HepG2 (cell line): ENCODE results near the gene LDLR. TPM values are rescaled to one million over a fixed set of nuclear protein-coding genes. Genes with fewer than 3 reads are reported as not detected.

ENCODE experiments used
- CHD4 ChIP-seq: fragments of 200-600 bp; sonication (generic); IDR thresholded peaks from 2 replicates; pipeline ENCODE4 v1.7.0; 2017; ENCODE audit warnings: mild to moderate bottlenecking, low read length, borderline replicate concordance
- HOXA7 ChIP-seq: sonication (generic); formaldehyde crosslinking; IDR thresholded peaks from 2 replicates; pipeline ENCODE4 v1.8.1; 2022; ENCODE audit warnings: mild to moderate bottlenecking, missing genetic modification reagents, moderate library complexity
- JUND ChIP-seq: sonication (generic); formaldehyde crosslinking; IDR thresholded peaks from 2 replicates; pipeline ENCODE4 v1.8.0; 2022; ENCODE audit warnings: mild to moderate bottlenecking, missing genetic modification reagents
- KAT7 ChIP-seq: IDR thresholded peaks from 2 replicates; pipeline ENCODE4 v1.6.1; 2018; ENCODE audit warnings: borderline replicate concordance, missing compliant biosample characterization
- MTF2 ChIP-seq: sonication (generic); formaldehyde crosslinking; IDR thresholded peaks from 2 replicates; pipeline ENCODE4 v1.5.0; 2020; ENCODE audit warnings: missing genetic modification reagents, borderline replicate concordance
- NBN ChIP-seq: fragments of 450-650 bp; conservative IDR thresholded peaks from 2 replicates; pipeline ENCODE4 v1.6.1; 2017
- ONECUT2 ChIP-seq: sonication (generic); formaldehyde crosslinking; IDR thresholded peaks from 2 replicates; pipeline ENCODE4 v1.4.0; 2020; ENCODE audit warnings: missing genetic modification reagents
- PHF5A ChIP-seq: IDR thresholded peaks from one replicate; pipeline ENCODE4 v1.6.1; 2018; ENCODE audit warnings: low read depth, missing genetic modification reagents; ENCODE audit not compliant: unreplicated experiment
- ZFP1 ChIP-seq: IDR thresholded peaks from 2 replicates; pipeline ENCODE4 v1.6.1; 2016
- ZNF557 ChIP-seq: sonication (generic); formaldehyde crosslinking; IDR thresholded peaks from 2 replicates; pipeline ENCODE4 v1.4.0; 2020; ENCODE audit warnings: missing genetic modification reagents
- polyA plus RNA-seq, 8 experiments: library from polyadenylated mRNA; depleted of rRNA in 3 of 8; stranded (reverse) in 7 of 8; unstranded in 1 of 8; fragments of >200 nt; fragmentation: Illumina TruSeq in 4 of 8; extraction: Trizol in 4 of 8; gene quantifications; 2 replicates each; pipeline versions ENCODE4 v1.2.1 to v1.2.3, GENCODE V29; 2011 to 2016; ENCODE audit warnings: low read depth in 4 of 8, missing spikeins in 1 of 8, mixed read lengths in 1 of 8; ENCODE audit not compliant: insufficient read depth in 1 of 8
- total RNA-seq, 5 experiments: library from RNA; depleted of rRNA; stranded (reverse); fragments of >200 nt; fragmentation: Illumina TruSeq; extraction: Trizol; gene quantifications; 2 replicates each; pipeline ENCODE4 v1.2.3, GENCODE V29; 2016; ENCODE audit warnings: low read depth in 1 of 5
- TF ChIP-seq, protein P1 (sequence below): sonication (generic); formaldehyde crosslinking; IDR thresholded peaks from 2 replicates; pipeline ENCODE4 v1.4.0; 2020; ENCODE audit warnings: missing genetic modification reagents
- TF ChIP-seq, protein P2 (sequence below): sonication (generic); formaldehyde crosslinking; IDR thresholded peaks from 2 replicates; pipeline ENCODE4 v1.4.0; 2020; ENCODE audit warnings: missing genetic modification reagents
- TF ChIP-seq, protein P3 (sequence below): sonication (generic); formaldehyde crosslinking; IDR thresholded peaks from 2 replicates; pipeline ENCODE4 v1.4.0; 2020; ENCODE audit warnings: missing genetic modification reagents, mild to moderate bottlenecking, borderline replicate concordance
- TF ChIP-seq, protein P4 (sequence below): sonication (generic); formaldehyde crosslinking; IDR thresholded peaks from 2 replicates; pipeline ENCODE4 v1.4.0; 2020; ENCODE audit warnings: missing genetic modification reagents; ENCODE audit errors: not compliant biosample characterization
- TF ChIP-seq, protein P5 (sequence below): sonication (generic); formaldehyde crosslinking; IDR thresholded peaks from 2 replicates; pipeline ENCODE4 v1.4.0; 2020; ENCODE audit warnings: missing genetic modification reagents, mild to moderate bottlenecking, borderline replicate concordance
- TF ChIP-seq, protein P6 (sequence below): sonication (generic); formaldehyde crosslinking; IDR thresholded peaks from 2 replicates; pipeline ENCODE4 v1.5.0; 2020; ENCODE audit warnings: mild to moderate bottlenecking, missing genetic modification reagents

The LDLR gene
- total and polyA plus RNA-seq, 2 of the 13 experiments (the other 11 are each of a cell fraction or from before 2014, with no cell fraction given) = 51.6 to 92.5 TPM

DNA sequence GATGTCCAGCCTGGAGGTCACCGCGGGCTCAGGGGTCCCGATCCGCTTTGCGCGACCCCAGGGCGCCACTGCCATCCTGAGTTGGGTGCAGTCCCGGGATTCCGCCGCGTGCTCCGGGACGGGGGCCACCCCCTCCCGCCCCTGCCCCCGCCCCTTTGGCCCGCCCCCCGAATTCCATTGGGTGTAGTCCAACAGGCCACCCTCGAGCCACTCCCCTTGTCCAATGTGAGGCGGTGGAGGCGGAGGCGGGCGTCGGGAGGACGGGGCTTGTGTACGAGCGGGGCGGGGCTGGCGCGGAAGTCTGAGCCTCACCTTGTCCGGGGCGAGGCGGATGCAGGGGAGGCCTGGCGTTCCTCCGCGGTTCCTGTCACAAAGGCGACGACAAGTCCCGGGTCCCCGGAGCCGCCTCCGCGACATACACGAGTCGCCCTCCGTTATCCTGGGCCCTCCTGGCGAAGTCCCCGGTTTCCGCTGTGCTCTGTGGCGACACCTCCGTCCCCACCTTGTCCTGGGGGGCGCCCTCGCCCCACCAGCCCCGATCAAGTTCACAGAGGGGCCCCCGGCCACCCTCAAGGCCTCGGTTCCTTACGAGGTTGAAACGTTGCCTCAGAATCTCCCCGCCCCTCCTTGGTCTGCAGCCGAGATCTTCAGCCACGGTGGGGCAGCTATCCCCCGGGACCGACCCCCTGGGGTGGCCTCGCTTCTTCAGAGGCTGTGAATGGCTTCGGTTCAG, 1.2 kb downstream of the LDLR start (continued):
- TF ChIP-seq CHD4 (no peak), JUND (CRISPR knock-in tag) (no peak), NBN (no peak), ZNF557 (CRISPR knock-in tag) (no peak), ONECUT2 (CRISPR knock-in tag) (no peak), ZFP1 (CRISPR knock-in tag) (no peak), MTF2 (no peak), HOXA7 (CRISPR knock-in tag) (no peak), KAT7 (CRISPR knock-in tag) (no peak; the same call in 1 of the 2 replicates), PHF5A (CRISPR knock-in tag) (no peak)
- TF ChIP-seq, protein P1, sequence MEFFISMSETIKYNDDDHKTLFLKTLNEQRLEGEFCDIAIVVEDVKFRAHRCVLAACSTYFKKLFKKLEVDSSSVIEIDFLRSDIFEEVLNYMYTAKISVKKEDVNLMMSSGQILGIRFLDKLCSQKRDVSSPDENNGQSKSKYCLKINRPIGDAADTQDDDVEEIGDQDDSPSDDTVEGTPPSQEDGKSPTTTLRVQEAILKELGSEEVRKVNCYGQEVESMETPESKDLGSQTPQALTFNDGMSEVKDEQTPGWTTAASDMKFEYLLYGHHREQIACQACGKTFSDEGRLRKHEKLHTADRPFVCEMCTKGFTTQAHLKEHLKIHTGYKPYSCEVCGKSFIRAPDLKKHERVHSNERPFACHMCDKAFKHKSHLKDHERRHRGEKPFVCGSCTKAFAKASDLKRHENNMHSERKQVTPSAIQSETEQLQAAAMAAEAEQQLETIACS (CRISPR knock-in tag) = no peak
- TF ChIP-seq, protein P2, sequence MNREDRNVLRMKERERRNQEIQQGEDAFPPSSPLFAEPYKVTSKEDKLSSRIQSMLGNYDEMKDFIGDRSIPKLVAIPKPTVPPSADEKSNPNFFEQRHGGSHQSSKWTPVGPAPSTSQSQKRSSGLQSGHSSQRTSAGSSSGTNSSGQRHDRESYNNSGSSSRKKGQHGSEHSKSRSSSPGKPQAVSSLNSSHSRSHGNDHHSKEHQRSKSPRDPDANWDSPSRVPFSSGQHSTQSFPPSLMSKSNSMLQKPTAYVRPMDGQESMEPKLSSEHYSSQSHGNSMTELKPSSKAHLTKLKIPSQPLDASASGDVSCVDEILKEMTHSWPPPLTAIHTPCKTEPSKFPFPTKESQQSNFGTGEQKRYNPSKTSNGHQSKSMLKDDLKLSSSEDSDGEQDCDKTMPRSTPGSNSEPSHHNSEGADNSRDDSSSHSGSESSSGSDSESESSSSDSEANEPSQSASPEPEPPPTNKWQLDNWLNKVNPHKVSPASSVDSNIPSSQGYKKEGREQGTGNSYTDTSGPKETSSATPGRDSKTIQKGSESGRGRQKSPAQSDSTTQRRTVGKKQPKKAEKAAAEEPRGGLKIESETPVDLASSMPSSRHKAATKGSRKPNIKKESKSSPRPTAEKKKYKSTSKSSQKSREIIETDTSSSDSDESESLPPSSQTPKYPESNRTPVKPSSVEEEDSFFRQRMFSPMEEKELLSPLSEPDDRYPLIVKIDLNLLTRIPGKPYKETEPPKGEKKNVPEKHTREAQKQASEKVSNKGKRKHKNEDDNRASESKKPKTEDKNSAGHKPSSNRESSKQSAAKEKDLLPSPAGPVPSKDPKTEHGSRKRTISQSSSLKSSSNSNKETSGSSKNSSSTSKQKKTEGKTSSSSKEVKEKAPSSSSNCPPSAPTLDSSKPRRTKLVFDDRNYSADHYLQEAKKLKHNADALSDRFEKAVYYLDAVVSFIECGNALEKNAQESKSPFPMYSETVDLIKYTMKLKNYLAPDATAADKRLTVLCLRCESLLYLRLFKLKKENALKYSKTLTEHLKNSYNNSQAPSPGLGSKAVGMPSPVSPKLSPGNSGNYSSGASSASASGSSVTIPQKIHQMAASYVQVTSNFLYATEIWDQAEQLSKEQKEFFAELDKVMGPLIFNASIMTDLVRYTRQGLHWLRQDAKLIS (CRISPR knock-in tag) = peak; percentile 82
- TF ChIP-seq, protein P3, sequence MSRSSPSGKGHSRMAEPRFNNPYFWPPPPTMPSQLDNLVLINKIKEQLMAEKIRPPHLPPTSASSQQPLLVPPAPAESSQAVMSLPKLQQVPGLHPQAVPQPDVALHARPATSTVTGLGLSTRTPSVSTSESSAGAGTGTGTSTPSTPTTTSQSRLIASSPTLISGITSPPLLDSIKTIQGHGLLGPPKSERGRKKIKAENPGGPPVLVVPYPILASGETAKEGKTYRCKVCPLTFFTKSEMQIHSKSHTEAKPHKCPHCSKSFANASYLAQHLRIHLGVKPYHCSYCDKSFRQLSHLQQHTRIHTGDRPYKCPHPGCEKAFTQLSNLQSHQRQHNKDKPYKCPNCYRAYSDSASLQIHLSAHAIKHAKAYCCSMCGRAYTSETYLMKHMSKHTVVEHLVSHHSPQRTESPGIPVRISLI (CRISPR knock-in tag) = no peak
- TF ChIP-seq, protein P4, sequence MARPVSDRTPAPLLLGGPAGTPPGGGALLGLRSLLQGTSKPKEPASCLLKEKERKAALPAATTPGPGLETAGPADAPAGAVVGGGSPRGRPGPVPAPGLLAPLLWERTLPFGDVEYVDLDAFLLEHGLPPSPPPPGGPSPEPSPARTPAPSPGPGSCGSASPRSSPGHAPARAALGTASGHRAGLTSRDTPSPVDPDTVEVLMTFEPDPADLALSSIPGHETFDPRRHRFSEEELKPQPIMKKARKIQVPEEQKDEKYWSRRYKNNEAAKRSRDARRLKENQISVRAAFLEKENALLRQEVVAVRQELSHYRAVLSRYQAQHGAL = no peak
- TF ChIP-seq, protein P5, sequence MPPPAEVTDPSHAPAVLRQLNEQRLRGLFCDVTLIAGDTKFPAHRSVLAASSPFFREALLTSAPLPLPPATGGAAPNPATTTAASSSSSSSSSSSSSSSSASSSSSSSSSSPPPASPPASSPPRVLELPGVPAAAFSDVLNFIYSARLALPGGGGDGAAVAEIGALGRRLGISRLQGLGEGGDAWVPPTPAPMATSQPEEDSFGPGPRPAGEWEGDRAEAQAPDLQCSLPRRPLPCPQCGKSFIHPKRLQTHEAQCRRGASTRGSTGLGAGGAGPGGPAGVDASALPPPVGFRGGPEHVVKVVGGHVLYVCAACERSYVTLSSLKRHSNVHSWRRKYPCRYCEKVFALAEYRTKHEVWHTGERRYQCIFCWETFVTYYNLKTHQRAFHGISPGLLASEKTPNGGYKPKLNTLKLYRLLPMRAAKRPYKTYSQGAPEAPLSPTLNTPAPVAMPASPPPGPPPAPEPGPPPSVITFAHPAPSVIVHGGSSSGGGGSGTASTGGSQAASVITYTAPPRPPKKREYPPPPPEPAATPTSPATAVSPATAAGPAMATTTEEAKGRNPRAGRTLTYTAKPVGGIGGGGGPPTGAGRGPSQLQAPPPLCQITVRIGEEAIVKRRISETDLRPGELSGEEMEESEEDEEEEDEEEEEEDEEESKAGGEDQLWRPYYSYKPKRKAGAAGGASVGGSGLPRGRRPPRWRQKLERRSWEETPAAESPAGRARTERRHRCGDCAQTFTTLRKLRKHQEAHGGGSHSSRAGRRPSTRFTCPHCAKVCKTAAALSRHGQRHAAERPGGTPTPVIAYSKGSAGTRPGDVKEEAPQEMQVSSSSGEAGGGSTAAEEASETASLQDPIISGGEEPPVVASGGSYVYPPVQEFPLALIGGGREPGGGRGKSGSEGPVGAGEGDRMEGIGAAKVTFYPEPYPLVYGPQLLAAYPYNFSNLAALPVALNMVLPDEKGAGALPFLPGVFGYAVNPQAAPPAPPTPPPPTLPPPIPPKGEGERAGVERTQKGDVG (CRISPR knock-in tag) = no peak
- TF ChIP-seq, protein P6, sequence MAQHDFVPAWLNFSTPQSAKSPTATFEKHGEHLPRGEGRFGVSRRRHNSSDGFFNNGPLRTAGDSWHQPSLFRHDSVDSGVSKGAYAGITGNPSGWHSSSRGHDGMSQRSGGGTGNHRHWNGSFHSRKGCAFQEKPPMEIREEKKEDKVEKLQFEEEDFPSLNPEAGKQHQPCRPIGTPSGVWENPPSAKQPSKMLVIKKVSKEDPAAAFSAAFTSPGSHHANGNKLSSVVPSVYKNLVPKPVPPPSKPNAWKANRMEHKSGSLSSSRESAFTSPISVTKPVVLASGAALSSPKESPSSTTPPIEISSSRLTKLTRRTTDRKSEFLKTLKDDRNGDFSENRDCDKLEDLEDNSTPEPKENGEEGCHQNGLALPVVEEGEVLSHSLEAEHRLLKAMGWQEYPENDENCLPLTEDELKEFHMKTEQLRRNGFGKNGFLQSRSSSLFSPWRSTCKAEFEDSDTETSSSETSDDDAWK (CRISPR knock-in tag) = no peak
